GM18499 (cell line): ENCODE data around the gene RNF212.

Experiments
- ATAC-seq: cut with Tn5 transposase; IDR thresholded peaks from one replicate; pipeline ENCODE4 v1.9.1; 2021; ENCODE audit warnings: moderate number of reproducible peaks; ENCODE audit not compliant: insufficient read depth, unreplicated experiment

RNF212 gene

DNA sequence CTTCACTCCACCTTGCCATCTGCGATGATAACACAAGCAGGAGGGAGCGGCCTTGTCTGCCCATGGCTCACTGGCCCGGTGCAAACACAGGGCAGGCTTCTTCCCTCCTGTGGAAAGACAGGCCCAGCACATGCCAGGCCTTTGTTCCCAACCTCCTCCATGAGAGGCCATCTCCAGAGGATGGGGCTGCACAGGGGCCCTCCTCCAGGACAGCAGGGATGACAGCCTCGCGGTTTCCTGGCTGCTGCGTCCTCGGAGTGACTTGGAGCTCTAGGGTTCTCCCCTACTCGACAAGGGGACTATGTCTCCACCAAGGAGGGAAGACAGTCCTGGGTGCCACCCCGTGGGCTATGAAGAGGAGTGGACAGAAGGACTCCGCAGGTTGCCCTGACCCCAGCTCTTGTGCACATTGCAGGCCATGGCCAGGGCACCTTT is 21.8 kb downstream of the RNF212 start:
- ATAC-seq: no peak

DNA sequence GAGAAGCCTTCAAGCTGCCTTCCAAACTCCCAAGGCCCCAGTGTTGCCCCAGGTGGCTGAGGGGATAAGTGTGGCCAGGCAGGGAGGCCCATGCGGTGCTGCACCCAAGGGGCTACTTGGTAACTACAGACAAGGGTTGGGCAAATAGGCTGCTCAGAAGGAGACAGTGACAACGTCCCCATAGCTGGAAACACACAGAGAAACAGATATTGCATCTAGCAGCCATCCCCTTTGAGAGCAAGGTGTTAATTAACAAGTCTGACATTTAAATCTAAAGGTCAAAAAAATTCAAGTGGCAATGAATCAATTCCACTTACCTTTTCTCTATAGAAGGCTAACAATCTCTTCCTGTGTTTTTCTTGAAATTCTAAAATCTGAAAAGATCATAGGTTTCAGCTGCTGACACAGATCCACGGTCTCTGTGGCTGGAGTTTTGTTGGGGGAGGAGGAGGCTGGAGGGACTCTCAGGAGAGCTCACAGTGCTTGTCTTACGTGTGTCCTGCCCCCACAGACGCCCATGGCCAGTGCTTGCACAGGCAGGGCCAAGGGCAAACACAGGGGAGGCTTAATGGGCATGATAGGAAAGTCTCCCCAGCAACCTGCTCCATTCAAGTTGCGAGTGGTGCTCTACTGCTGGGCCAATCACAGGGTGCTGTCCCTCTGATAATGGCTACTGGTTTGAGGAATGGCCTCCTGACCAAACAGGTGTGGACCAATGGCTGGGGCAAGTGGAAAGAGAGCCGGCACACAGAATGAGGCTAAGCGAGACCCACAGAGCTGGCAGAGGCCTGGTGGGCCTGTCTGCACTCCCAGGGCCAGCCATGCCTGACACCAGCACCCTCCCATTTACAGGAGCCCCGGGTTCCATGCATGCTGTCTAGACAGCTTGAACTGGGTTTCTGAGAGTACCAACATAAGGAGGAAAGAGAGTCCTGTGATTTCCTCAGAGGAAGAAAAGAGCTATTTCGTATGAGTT is 22.6 kb downstream of the RNF212 start:
- ATAC-seq: no peak

DNA sequence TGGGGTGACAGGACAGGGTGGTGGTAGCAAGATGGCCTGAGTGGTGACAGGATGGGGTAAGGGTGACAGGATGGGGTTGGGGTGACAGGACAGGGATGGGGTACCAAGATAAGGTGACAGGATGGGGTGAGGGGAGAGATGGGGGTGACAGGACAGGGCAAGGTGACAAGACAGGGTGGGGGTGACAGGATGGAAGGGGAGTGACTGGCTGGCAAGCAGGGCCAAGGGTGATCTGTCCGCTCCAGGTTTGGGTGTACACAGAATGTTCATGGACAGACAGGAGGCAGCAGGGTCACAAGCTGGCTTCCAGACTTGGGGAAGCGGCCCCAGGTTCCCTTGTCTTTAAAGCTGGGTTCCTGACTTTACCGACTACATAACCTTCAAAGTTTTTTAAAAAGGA is 23.3 kb downstream of the RNF212 start:
- ATAC-seq: no peak

DNA sequence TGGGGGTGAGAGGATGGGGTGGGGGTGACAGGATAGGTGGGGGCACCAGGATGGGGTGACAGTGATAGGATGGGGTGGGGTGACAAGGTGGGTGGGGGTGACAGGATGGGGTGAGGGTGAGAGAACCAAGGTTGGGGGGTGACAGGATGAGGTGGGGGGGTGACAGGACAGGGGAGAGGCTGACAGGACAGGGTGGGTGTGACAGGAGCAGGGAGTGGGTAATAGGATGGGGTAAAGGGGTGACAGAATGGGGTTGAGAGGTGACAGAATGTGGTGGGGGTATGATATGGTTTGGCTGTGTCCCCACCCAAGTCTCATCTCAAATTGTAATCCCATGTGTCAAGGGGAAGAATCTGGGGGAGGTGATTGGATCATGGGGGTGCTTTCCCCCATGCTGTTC is 26.0 kb downstream of the RNF212 start:
- ATAC-seq: no peak

DNA sequence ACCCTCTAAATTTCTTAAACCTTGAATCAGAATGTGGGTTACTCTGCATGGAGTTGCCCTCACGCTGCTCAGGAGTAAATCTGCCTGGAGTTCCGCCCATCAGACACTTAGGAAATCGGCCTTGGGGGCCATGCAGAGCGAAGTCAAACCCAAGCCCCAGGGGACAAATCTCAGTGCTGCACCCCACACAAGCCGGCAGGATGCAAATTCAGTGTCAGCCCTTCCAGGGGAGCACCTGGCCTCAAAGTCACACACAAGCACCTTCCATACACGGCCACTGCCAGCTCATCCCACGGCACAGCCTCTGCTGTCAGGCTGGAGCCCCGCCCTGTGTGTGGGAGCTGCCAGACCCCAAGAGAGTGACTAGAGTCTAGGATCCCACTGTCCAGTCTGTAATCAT is 27.4 kb downstream of the RNF212 start:
- ATAC-seq: no peak

DNA sequence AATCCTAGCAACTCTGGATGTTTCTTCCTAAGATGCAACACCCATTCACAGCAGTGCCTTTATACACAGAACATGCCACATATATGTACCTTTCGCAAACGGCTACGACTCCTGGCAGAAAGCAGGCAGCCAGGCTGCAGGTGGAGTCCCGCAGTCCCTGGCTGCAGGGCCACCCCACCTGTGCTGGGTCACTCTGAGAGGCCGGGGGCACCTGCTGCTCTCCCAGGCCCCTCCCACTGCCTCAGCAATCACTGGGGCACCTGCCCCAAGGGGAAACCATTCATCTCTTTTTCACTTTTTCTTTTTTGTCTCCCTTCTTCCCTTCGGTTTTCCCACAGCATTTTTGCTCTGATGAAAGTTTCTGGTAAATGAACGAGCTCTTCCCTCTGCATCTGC is 28.0 kb downstream of the RNF212 start:
- no peak for ATAC-seq

DNA sequence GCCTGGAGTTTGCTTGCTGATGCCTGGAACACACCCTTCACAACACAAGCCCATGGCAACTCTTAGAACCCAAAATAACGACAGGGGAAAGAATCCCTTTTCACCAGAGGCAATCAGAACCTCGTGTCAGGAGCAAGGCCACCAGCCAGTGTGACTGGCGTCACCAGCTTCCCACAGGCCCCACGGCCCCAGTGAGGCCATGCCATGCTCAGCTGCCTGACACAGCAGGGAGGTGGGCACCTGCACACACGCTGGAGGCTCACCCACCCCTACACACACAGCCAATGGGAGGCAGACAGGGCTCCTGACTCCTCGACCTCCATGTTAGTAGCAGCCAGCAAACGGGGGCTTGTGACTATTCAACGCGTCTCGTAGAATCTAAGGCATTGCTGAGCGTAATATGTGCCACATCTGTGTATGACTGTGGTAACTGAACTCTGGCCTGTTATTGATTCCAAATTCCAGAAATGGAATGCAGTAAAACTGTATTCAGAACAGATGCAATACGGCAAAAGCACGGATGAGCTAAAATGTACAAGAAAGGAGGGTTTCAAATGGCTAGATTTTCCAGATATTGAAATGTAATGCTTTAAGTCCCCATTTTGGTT is 28.5 kb downstream of the RNF212 start:
- ATAC-seq: no peak

DNA sequence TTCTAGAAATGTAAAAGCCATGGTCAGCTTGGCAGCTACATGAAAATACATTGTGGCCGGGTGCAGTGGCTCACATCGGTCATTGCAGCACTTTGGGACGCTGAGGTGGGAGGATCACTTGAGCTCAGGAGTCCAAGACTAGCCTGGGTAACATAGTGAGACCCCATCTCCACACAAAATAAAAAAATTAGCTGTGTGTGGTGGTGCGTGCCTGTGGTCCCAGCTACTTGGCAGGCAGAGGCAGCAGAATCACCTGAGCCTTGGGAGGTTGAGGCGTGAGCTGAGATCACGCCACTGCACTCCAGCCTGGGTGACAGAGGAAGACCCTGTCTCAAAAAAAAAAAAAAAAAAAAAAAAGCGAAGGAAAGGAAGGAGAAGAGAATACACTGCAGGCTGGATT is 29.0 kb downstream of the RNF212 start:
- ATAC-seq: no peak

DNA sequence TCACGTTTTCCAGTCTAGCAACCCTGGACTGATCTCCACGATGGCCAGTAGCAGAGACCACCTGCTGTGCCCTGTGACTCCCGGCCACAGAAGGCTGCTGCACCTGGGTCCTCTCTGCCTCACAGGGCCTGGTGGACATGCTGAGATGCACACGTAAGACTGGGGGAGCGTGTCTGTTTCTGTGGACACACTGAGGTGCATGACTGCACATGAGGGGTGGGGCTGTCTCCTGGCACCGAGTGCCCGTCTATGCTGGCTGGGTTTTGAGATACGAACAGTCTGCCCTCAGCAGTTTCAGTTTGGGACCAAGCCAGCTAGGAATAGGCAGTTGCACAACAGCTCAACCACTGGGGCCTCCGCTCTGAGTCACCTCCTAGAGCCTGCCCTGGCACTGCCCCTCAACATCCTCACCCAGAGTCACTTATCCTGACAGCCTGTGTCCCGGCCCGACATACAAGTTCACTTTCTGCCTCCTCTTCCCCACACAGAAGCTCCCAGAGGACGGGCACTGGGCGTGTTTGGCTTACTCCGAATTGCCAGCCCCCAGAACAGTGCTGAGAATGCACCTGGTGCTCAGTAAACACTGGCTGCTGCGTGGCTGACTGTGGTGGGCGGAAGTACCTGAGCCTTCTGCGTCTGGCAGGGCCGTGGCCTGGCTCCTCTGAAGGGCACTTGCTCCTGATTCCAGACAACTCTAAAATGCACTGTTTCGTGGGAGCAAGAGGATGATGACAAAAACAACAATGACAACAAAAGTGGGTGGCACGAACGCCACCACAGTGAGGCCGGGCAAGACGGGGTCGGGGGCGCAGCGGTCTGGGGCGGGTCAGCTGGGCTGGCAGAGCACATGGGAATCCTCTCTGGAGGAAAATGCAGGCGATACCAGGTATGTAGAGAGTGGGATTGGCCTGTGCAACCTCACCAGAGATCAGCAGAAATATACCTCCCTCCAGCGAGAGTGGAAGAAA is 30.9 kb downstream of the RNF212 start:
- ATAC-seq: no peak

DNA sequence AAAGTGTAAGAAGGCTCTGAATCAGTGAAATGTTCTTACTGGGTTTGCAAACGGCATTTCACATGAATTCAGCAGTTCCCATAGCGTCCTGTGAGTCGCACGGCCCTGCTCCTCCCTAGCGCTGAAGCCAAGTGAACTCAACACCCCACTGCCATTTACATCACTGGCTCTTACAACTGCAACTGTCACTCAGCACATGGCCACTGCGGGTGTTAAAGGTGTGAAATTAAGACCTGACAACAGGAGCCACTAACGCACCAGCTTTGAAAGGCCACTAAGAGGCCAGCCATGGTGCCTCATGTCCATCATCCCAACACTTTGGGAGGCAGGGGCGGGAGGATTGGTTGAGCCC is 31.7 kb downstream of the RNF212 start:
- ATAC-seq: no peak

DNA sequence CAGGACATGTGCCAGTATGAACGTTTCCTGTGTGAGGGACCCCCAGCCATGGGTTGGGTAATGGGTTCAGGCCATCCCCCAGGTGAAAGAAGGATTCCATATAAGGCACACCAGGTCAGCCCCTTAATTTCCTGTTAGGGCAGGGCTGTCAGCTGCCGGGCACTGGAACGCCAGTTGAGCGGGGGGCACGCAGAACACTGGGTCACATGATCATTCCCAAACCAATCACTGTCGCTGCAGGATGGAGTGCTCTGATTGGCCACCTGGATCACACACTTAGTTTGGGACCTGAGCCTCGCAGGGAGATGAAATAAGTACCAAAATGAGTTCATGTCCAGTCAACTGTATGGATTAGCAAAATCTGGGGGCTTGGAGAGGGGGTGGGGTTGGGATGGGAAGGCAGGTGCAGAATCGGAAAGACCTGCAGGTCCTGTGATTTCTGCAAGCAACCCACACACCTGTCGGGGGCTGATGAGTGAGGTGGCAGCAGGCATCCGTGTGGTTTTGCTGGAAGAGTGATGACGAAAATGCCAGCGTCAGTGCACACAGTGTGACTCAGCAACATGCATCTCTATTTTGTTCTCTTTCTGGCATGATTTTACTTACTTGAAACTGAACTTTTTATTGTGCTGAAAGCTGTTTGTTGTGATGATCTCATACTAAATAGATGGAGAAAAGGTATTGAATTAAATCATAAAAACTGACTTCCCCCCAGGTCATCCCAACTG is 32.2 kb downstream of the RNF212 start:
- no peak for ATAC-seq

DNA sequence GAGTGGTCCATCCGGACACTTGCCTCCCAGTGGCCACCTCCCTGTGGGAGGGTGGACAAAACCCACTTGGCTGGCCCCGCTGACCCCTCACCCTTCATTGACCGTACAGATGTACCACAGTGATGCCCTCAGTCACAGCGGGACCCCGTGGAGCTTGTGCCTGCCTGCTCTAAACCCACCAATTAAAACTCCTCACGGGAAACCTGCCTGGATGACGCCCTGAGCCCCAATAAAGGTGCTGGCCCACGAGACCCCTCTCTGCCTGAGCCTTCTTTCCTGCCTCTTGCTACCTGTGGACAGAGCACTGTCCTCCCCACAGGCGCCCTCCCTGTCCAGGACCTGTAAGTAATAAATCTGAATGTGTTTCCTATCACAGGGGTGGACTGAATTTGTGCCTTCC is 32.9 kb downstream of the RNF212 start:
- ATAC-seq: no peak

DNA sequence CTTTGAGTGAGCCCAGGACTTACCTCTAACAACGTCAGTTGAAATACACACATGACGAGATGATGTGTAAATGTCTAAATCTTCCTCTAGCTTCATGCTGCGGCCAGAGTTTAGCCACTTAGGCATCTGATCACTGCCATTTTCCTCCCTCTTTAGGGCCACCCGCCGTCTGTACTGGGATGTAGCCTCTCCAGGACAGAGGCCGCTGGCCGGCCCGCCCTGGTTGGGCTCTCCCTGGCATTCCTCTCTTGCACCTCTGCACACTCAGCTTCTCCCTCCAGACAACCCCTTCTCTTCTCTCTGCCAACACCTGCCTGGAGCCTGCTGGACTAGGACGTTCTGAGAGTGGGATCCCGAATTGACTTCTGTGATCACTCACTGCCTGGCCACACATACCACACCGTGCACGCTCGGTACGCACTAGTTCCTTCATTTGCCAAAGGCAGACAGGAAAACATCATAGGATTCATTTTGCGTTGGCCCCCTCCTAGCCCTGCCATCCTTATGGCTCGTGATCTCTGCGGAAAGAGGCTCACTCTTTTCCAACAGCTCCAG is 33.6 kb downstream of the RNF212 start:
- no peak for ATAC-seq

DNA sequence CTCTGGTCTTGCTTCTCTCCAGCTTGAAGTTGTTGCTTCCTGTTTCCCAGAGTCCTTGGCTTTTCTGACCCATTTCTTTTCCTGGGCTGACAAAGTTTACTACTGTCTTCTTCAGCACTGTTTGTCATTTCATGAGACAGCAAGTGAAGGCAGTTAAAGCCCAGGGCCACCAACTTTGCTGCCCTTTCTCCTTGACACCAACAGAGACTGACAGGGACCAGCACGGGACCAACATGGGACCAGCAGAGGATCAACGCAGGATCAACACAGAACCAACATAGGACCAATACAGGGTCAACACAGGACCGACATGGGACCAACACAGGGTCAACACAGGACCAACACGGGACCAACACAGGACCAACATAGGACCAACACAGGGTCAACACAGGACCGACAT is 34.9 kb downstream of the RNF212 start:
- ATAC-seq: no peak

DNA sequence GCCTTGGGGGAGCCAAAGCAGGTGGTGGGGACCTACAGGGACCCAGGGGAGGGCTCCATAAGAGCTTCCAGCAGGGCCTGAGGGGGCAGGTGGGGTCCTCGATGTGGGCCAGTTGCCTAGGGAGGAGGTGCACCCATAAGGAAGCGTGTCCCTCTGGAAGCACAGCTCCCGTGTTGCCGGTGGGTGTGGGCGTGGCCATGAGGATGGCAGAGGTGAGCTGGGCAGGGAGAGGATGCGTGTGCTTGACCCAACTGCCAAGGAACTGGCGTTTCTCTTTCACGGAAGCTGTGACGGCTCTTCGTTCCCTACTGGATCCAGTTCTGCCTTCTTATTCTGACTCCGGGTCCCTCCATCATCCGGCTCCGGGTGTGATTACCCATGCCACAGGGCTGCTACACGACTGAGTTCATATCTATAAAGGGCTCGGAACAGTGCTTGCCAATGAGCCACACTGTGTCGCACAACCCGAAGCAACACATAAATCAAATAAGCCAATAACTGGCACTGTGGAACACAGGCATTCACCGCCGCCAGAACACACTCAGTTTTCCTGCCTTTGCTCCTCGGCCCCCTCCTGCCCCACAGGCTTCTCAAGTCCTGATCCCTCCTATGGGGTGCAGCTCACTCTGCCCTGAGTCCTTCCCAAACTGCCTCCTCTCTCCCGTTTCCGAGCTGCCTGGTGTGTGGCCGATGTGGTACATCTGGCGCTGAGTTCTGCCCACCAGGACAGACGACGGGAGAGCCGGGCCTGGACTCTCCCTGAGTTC is 35.5 kb downstream of the RNF212 start:
- no peak for ATAC-seq

DNA sequence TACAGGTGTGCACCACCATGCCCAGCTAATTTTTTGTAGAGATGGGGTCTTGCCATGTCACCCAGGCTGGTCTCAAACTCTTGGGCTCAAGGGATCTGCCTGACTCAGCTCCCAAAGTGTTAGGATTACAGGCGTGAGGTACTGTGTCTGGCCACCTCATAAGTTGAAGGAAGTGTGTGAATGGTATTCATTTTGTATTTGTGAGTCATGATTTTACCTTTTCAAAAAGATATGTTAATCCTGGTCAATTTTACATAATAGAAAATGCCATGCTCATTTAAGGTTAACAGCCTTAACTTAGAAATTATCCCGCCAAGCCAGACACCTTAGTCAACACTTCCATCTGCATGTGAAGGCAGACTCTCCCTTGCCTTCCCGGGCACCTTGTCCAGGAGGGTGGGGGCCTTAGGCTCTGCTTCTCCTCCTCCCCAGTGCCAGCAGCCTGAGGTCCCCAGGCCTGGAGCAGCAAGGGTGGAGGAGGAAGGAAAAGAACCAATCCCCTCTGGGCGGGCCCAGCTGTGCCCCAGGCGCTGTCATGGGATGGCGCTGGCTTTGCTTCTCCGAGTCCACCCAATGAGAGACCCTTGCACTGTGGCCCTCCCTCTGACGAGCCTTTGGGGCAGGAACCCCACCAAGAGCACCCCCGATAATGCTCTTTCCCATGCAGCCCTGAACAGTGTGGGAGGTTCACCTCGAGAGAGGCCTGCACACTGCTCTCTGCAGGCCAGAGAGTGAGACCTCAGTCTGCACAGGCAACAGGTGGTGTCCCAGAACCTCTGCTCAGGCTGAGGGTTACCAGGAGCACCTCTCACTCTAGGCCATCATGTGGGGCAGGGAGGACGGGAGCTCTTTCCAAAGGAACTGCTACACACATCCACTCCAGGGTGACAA is 37.3 kb downstream of the RNF212 start:
- no peak for ATAC-seq

DNA sequence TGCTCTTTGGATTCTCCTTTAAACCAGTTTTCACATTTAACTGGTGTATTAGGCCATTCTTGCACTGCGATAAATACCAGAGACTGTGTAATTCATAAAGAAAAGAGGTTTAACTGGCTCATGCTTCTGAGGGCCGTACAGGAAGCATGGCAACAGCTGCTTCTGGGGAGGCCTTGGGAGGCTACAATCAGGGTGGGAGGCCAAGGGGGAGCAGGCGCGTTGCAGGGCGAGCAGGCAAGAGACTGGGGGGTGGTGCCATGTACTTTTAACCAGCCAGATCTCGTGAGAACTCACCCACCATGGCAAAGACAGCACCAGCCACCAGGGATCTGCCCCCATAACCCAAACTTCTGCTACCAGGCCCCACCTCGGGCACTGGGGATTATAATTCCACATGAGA is 38.1 kb downstream of the RNF212 start:
- ATAC-seq: no peak

DNA sequence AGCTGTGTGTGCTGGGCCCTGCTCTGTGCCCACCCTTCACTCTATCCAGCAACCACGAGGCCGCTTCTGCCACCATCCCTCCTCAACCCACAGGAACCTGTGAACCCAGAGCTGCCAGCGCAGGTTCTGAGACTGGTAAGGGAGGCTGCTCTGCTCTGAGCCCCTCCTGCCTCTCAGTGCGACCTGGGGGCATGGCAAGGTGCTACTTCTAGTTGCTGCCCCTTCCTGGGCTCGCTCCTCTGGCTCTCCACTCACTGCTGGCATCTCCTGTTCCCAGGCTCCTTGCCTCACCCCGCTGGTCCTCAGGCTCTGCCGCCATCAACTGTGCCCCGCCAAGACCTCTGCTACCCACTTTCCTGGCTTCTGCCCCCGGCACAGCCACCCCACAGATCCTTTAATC is 39.3 kb downstream of the RNF212 start:
- ATAC-seq: no peak
